ENCODE data around the gene JAG2.

JAG2 gene

DNA sequence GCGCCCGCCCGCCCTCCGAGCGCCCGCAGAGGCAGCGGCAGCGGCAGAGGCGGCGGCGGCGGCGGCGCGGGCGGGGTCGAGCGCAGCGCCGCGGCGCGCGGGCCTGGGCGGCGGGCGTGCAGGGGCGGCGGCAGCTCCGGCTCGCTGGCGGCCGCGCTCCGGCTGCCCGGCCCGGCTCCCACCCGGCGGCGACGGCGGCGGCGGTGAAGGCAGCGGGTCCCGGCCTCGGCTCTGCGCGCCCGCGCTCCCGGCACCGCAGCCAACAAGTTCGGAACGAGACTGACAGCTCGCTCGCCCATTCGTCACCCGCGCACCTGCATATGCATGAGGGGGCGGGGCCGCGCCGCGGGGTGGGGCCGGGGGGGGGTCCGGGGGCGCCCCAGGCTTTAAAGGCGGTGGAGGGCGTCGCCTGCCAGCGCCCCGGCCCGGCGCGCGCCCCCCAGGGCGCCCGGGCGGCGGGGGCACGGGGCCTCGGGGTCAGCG is at the start of gene JAG2:
JAG2 (minus strand) TSS at position 281 of the 483 bp plus-strand sequence. CDS start 356 bp downstream, outside the sequence.
- peak; percentile 67 for DNase-seq

DNA sequence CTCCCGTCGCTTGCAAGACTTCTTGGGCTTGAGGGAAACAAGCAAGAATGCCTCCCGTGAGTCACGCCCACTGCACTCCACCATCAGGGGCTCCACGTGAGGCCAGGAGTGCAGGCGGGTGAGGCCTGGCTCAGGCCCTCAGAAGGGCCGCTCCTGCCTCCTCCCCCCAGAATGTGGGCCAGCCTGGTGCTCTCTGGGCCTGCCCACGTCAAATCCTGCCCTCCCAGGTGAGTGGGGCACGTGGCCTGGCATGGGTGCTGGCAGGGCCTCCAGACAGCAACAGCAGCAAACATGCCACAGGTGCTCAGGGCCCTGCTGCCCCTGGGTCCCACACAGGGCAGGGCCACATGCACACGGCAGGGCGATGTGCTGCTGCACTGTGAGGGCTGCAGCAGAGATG is 49.2 kb upstream of the JAG2 start:
- DNase-seq: no peak

DNA sequence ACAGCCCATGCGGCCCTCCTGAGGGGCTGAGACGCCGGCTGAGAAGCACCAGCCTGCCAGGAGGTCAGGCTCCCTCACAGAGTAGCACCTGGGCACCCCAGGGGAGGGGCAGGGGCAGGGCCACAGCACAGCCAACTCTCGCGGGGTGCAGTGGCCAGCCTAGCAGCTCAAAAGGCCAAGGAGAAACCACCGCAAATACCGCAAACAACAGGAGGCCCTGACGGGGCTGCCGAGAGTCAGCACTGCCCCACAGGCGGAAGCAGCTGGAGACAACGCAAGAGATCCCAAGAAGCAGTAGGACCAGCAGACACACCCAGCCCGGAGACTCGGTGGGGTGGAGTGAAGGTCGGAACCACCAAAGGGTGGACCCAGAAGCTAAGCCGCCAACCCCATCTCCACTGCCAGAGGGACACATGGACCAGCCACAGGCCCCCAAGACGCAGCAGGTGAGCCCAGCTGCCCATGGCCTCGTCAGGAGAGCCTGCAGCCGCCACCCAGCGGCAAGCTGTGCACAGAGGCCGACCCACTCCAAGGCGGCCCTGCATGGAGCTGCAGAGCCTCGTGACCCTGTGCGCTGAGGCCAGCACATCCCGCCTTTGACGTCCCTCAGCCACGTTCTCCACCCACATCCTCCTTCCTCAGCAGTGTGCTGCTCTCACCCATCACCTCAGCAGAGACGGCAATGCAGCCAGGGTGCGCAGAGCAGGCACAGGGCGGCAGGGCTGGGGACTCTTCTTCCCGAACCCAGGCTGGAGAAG is 48.1 kb upstream of the JAG2 start:
- DNase-seq: no peak

DNA sequence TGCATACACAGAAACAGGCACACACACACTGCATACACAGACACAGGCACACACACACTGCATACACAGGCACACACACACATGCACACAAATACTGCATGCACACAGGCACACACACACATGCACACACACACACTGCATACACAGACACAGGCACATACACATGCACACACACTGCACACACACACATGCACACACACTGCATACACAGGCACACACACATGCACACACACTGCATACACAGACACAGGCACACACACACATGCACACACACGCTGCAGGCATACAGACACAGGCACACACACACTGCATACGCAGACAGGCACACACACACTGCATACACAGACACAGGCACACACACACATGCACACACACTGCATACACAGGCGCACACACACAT is 47.0 kb upstream of the JAG2 start:
- DNase-seq: no peak

DNA sequence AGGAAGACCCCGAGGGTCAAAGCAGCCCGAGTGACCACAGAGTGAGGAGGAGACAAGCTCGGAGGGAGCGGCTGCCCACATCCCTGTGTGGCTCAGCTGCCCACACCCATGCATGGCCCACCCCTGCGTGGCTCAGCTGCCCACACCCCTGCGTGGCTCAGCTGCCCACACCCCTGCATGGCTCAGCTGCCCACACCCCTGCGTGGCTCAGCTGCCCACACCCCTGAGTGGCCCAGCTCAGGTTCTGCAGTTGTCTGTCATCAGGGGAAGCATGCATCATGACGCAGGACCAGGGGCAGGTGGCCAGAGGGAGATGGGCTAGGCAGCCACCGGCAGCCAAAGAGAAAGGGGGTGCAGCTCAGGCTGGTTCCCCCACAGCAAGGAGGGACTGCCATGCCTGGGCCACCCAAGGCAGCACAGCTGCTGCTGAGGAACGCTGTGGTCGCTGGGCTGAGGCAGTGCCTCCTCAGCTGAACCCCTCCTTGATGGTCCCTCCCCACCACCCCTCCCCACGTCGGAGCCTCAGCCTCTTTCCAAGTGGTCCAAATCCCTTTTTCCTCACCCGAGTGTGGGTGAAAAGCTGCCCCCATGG is 45.8 kb upstream of the JAG2 start:
- no peak for DNase-seq

DNA sequence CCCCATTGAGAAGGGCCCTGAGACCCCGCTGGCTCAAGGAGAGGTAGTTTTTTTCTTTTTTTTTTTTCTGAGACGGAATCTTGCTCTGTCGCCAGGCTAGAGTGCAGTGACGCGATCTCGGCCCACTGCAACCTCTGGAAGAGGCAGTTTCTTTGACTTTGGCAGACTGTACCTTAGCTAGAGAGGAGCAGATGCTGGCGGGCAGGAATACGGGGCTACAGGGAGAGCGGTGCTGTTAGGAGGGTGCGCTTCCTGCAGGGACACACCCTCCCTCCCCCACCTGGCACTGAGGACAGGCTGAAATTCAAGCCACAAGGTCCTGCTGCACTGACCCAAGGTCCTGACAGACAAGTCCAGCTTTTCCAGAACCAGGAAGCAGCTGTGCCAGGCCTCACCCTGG is 44.8 kb upstream of the JAG2 start:
- no peak for DNase-seq

DNA sequence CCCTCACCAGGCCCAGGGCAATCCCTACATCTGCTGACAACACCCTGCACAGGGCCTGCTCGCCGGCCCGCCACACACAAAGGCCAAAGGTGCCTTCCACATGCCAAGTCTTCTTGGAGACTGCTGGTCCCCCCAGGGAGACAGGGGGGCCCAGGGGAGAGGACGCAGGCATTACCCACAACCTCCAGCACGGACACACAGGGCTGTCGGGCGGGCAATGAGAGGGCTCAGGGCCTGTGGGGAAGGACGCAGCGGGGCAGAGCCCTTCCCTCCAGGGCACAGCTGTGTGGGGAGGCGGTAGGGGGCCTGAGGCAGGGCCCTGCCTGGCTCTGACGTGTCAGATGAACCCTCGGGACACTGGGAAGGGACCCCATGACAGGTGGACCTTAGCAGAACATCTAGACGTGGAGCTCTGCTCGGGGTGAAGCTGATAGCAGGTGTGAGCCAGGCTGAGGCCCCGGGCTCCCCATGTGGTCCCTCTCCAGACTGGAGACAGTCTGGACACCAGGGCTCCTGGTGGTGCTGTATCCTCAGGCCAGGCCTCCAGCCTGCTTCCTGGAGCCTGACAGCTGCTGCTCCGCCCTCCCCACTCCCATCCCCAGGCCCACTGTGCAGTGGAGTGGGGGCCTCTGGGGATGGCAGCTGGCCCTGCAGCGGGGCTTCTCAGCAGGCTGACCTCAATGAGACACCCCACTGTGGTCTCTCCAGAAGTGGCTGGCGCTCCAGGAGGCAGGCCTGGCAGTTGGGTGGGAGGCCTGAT is 44.1 kb upstream of the JAG2 start:
- DNase-seq: no peak

DNA sequence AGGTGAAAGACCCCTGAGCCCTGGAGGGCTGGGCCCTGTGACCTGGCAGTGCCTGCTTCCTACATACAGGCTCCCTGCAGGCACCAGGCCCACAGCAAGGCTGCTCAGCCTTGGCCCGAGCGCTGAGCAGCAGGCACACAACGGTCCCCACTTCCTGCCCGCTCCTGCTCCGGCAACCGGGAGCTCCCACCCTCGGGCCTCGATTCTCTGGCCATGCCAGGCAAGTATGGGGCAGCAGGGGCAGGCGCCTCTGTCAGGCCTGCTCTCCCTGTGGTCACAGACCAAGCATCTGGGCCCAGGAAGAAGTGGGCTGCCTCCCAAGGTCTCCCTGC is 43.1 kb upstream of the JAG2 start:
- no peak for DNase-seq

DNA sequence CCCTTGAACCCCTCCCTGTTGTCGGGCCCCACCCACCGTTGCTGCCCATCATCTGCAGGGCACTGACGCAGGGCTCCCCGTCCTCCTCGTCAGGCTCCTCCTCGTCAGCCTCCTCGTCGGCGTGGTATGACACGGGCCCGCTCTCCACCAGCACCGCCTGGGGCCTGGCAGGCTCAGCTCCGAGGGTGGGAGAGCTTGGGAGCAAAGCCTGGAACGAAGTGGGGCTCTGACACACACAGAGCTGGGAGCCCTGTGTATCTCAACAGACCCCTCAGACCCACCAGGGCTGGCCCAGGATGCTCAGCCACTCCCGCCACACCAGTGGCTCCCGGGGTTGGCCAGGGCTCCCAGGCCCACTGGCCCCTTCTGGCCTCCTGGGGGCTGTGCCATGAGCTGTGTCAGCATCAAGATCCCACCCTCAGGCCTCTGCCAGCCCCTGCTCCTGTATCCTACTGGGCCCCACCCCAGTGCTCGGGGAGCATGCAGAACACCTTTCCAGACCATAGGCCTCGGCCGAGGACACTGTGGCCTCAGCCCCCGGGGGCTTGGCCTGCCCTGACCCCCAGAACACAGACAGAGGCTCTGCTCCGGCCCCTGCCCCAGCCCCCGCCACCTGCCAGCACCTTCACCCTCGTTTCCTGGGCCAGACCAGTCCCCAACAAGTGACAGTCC is 42.6 kb upstream of the JAG2 start:
- DNase-seq: no peak

DNA sequence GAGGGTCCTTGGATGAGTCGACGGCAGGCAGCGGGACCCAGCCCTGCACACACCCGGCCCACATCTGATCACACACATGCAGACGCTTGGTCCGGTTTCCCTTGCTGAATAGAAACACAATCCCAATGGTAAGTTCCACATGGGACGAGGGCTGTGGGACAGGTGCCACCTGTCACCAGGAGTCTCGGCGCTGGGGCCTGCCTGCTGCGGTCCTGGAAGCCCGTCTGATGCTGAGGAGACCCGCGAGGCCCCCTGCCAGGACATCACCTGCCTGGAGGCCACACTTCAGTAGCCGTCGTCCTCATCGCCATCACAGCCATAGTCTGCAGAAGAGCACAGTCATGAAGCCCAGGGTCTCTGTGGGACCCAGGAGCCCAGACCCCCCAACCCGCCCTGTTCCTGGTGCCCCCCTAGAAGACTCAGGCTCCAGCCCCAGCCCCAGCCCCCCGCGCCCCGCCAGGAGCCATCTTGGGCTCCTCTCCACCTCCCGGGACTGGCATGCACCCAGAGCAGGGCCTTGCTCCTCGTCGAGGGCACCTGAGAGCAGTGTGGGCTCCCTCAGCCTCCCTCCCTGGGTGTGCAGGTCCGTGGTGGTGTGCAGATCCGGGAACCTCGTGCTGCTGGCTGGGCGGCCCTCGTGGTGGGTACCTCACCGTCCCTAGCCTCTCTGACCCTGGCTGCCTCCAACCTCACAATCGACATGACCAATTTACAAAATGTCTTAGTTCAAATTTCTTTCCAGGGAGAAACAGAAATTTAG is 41.9 kb upstream of the JAG2 start:
- no peak for DNase-seq

DNA sequence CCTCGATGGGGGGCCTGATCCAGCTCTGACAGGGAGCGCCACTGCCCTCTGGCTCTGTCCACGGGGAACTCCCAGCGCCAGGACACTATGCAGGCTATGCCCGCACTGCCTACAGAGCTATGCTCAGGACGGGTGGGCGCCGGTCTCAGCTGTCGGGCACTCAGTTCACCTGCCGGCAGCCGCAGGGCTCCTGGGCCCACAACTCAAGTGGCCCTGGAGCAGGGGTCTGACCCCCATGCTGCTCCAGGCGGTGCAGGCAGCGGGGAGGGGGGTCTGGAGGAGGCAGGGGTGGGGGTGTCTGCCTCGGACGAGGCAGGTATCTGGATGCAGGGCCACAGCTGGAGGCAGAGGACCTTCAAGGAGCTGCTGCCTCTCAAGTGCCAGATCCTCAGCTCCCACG is 41.1 kb upstream of the JAG2 start:
- DNase-seq: no peak

DNA sequence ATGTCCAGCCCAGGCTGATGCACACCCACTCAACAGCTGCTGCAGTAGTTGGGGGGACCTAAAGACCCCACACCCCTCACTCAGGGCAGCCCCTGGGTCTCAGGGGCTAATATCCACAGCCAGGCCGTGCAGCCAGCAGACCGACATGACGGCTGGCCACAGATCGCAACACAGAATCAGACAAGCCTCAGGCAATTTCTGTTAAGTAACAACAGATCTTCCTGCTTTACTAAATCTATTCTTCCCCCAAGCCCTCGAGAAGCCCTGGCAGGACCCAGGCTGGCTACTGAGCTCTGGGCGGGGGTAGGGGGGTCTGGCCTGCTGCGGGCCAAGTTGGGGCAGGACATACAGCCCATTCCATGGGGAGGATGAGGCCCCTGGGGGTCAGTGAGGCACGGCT is 40.5 kb upstream of the JAG2 start:
- no peak for DNase-seq

DNA sequence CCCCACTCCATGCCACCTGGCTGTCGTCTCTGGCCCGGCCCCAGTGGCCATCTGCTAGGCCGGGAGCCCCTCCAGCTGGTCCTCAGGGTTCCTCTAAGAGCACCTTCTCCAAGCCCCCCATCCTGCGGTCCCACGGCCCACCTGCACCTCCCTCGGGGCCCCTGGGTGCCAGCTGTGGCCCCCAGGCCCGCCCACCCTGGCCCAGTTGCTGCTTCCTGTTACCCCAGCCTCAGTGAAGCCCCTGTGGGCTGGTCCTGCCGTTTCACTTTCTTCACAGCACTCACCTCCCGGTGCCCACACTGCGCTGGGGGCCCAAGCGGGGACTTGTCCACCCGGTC is 40.1 kb upstream of the JAG2 start:
- DNase-seq: no peak

DNA sequence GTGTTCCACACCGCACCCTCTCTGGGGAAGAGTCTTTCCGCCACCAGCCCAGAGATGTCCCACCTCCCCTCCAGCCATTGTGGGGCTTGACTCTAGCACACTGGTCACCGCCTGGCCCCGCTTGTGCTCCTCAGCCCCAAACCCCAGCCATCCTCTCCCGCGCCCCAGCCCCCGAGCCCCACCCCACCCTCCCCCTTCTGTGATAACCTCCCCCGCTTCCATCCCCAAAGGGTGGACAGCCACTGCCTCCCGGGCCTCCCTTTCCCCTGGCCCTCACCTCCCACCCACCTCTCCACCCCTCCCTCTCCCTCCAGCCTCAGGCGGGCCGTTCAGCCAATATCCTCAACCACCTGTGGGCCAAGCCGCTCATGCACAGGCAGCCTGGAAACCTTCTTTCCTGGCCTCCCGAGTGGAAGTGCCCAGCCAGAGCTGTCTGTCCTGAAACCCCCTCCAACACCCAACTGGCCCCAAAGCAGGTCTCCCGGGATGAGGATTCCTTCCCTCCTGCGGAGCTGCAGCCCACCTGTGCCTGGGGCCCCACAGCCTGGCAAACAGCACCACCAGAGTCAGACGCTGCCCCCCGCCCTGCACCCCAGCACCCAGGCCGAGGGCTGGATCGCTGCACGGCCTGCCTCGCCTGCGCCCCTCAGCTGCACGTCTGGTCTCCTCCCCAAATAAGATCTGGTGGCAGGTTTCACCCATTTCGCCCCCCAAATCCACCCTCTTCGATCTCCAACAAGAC is 39.6 kb upstream of the JAG2 start:
- DNase-seq: no peak

DNA sequence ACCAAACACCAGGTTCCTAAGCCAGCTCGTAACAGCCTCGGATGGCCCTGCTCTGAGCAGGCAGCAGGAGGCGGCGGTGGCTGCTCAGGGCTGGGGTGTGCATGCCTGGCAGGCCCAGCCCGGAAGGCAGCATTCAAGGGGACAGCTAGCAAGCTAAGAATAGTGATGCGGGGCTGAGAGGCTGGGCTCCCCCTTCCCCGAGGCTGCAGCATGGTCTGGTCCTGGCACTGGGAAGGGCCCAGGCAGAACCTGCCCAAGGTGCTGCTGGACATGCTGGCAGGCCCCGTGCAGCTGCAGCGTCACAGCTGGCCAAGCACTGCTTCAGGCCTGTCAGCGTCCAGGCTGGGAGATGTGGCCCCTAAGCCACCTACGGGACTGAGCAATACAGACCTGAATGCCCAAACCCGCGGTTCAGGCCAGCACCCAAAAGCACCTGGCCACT is 38.9 kb upstream of the JAG2 start:
- no peak for DNase-seq

DNA sequence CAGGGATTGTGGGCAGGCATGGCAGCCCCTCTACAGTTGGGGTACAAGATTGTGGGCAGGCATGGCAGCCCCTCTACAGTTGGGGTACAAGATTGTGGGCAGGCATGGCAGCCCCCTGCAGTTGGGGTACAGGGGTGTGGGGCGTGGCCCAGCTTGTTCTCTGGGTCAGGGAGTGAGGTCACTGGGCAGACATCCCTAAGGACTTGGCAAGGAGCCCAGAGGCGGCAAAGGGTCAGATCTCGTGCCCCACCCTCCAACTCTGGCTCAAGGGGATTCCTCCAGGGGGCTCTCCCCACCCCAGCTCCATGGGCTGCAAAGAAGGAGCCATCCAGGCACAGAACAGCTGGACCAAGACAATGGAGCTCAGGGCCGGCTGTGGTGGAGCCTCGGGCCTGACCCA is 38.3 kb upstream of the JAG2 start:
- no peak for DNase-seq

DNA sequence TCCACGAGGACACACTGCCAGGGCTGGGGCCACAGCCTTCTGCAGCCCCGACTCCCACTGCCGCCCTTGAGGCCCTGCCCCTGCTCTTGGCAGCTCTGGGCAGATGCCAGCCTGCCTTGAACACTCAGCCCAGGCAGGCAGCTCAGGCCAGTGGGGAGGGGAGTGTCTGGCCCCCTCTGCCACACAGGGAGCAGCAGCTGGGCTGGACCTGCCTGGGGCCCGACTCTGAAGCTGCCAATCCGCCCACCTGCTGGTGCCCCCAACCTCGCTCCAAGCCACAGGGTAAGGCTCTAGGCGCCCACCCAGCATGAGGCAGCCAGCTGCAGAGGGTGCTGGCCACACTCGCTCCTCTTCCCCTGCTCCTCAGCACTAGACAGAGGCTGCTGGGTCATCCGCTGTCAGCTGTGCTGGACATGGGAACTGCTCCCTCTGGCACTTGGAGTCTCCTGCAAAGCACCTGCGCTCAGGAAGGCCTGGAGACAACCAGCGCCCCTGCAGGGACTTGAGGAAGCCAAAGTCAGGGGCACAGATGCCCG is 37.2 kb upstream of the JAG2 start:
- DNase-seq: no peak

DNA sequence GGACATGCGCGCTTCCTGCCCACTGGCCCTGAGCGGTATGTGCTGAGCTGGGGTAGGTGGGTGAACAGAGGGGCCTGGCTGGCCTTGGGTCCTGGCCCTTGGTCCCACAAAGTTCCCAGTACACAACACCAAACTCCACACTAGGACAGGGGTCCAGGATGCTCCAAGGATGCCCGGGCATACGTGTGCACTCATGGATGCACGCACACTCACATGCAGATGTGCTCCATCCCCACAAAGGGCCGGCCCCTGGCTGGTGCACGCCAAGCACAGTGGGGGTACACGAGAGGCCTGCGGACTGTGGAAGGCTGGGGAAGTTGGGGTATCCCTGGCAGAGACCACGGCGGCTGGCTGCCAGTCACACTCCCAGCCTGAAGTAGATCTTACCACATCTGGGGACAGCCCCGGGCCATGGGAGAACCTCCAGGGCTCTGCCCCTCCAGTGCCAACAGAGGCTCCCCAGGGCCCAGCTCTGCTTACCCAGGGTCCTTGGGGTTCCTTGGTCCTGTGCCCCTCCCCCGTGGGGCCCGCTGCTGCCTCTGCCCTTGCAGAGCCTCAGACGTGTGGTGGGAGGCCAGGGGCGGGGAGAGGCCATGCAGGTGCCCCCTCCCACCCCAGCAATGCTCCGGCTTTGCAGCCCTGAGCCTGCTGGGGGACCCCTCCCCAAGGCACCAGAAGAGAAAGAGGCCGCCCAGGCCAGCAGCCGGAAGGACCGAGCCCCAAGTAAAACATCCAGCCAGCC is 36.5 kb upstream of the JAG2 start:
- DNase-seq: no peak

DNA sequence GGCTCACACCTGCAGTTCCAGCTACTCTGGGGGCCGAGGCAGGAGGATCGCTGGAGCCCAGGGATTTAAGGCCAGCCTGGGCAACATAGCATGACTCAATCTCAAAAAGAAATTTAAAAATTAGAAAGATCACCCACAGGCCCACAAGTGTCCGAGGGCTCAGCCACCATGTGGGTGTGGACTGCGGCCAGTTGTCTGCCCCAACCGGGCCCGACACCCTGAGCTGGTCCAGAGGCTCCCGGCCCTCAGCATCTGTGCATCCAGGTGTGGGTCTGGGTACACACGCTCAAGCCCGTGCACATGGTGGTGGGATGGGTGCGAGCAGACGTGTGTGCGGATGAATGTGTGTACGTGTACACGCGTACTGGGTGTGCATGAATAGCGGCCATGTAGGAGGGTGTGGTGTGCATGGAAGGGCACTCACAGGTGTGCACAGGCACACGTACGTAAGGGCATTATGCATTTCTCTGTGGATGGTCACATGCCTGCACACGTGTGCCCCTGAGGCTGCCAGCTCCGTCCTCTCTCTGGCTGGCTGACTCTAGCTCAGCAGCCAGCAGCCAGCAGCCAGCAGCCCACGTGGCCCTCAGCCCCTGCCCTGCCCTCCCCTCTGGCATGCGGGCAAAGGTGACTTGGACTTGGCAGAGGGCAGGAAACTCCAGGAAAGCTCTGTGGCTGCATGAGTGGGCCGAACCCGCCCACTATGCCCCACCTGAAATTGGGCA is 35.8 kb upstream of the JAG2 start:
- DNase-seq: no peak

DNA sequence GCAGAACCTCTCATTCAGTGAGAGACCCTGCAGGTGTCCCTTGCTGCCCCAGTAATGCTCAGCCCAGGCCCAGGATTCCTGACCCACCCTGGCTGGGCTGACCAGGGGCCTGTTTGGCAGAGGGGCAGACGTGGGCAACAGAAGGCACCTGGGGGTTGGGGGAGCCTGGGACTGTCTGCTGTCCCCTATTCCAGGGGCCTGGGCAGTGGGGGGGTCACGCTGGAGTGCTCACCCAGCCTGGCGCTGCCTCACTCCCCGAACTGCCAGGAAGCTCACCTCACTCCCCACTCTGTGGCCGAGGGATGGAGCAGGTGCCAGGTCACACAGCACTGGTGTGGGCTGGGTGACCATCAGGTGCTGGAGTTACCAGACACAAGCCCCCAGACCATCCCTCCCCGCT is 35.1 kb upstream of the JAG2 start:
- no peak for DNase-seq
